Retinal pigment epithelial cell (primary cell): ENCODE results near the gene CLCN4.

Source experiments
- DNase-seq: peaks from one replicate; pipeline ENCODE4 v3.0.0-alpha.2; 2010; ENCODE audit warnings: low read depth
- H3K4me3 ChIP-seq: 2 replicates; pipeline ENCODE4 v1.5.1; 2011; ENCODE audit warnings: mild to moderate bottlenecking, low read length, control low read depth, moderate library complexity
- TF ChIP-seq, protein P1 (sequence below): conservative IDR thresholded peaks from 2 replicates; pipeline ENCODE4 v1.5.1; 2011; ENCODE audit warnings: low read depth, low read length, control low read depth, inconsistent platforms

The CLCN4 gene

DNA sequence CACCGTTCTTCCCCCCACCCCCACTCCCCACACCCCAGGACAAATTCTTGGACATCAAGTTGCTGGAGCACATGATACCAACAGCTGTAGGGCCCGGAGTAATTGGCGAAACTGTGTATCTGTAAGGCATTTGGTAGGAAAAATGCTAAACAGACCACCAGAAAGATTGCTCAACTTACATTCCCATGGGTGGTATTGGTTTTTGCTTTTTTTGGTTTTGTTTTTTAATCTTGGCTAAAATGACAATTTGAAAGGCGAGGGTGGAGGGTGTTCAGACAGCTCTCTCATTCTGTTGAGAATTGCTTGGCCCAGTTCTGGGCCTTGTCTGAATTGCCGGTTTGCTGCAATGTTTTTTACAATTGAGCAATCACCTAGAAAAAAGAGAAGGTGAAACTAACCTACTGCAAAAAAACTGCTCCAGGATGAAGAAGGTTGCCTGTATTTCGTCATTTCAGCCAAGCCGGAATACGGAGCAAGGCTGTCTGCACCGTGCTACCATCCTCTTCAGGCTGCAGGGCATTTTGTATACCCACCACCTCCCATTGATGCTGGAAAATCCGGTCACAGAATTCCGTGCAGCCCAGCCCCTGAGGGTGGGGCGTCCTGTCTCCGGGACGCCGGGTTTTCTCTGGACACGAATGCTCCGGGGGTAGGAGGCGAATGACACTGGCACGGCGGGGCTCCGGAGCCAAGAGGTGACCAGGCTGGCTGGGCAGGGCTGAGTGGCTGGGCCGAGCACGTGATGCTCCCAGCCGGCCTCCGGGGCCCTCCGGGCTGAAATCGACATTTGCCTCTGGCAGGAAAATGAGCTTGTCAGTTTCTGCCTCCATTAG, at the start of gene CLCN4:
TSS of gene CLCN4 (plus strand) at position 777 of the 833 bp plus-strand sequence. CDS start 28,058 bp downstream, outside the sequence.
- TF ChIP-seq, protein P1, sequence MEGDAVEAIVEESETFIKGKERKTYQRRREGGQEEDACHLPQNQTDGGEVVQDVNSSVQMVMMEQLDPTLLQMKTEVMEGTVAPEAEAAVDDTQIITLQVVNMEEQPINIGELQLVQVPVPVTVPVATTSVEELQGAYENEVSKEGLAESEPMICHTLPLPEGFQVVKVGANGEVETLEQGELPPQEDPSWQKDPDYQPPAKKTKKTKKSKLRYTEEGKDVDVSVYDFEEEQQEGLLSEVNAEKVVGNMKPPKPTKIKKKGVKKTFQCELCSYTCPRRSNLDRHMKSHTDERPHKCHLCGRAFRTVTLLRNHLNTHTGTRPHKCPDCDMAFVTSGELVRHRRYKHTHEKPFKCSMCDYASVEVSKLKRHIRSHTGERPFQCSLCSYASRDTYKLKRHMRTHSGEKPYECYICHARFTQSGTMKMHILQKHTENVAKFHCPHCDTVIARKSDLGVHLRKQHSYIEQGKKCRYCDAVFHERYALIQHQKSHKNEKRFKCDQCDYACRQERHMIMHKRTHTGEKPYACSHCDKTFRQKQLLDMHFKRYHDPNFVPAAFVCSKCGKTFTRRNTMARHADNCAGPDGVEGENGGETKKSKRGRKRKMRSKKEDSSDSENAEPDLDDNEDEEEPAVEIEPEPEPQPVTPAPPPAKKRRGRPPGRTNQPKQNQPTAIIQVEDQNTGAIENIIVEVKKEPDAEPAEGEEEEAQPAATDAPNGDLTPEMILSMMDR = no peak
- peak within 1 kb of the TSS; percentile 48 for H3K4me3 ChIP-seq
- no peak for DNase-seq

- TF ChIP-seq, protein P1 = no peak
- no peak for DNase-seq
Measured at GRCh38 chrX:10107483-10107882, 49.3 kb upstream of the CLCN4 start.

GRCh38 chrX:10108288-10108687, 48.5 kb upstream of the CLCN4 start:
- DNase-seq = no peak
- TF ChIP-seq, protein P1 = no peak
- H3K4me3 ChIP-seq = no peak overlapping the region

More at GRCh38 chrX:10107483-10107882, 49.3 kb upstream of the CLCN4 start:
- no peak overlapping the region for H3K4me3 ChIP-seq

DNA sequence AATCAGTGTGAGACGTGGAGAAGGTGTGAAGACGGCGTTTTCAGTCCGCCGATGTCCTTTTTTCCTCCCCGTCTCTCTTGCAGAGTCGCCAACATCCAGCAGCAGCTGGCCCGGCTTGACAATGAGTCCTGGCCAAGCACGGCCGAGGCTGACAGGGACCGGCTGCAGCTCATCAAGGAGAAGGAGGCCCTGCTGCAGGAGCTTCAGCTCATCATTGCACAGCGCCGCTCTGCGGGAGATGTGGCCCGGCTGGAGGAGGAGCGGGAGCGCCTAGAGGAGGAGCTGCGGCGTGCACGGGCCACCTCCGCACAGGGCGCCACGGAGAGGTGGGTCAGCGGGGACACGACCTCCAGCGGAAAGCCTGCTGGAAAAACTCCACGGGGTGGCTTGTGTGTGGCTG, 47.1 kb upstream of the CLCN4 start:
- no peak overlapping the region for H3K4me3 ChIP-seq
- TF ChIP-seq, protein P1 = no peak
- no peak for DNase-seq

DNA sequence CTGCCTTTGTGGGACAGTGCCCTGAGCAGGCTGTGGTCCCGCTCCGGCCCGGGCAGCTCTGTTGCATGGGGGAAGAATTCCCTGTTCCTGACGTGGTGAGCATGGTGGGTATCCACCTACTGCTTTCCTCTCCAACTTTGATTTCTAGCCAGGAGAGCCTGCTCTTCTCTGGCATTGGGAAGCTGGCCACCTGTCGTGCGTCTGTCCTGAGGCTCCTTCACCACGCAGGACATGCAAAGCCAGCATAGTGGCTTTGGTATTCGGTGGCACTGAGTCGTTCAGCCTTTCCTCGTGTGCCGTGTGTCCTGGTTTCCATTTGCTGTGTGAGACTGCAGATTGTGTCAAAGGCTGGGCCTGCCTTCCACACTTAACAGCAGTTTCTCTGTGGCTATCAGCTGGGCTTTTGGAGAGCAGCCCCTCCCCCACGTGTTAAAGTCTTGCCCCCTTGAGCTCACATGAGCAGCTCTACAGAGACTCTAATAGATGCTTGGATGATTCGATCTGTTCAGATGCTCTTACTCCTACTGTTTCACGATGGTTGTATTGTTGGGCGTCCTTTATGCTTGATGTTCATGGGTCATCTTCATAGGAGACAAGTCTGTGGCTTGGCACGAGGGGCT, 46.3 kb upstream of the CLCN4 start:
- H3K4me3 ChIP-seq = no peak overlapping the region
- no peak for DNase-seq

GRCh38 chrX:10110984-10111363, 45.8 kb upstream of the CLCN4 start:
- H3K4me3 ChIP-seq = no peak overlapping the region
- no peak for DNase-seq
- TF ChIP-seq, protein P1 = no peak

More for the DNA sequence above, 46.3 kb upstream of the CLCN4 start:
- TF ChIP-seq, protein P1 = no peak
